HepG2 (cell line): ENCODE results near the gene CCNG1. TPM values are rescaled to one million over a fixed set of nuclear protein-coding genes. Genes with fewer than 3 reads are reported as not detected.

ENCODE experiments used
- BHLHE40 ChIP-seq: IDR thresholded peaks from 2 replicates; pipeline ENCODE4 v1.6.1; 2011; ENCODE audit warnings: low read length, improper control_type of control experiment
- MED1 ChIP-seq: sonication (generic); formaldehyde crosslinking; IDR thresholded peaks from 2 replicates; pipeline ENCODE4 v1.4.0; 2020; ENCODE audit warnings: missing genetic modification reagents
- MIER3 ChIP-seq: IDR thresholded peaks from 2 replicates; pipeline ENCODE4 v1.6.1; 2016; ENCODE audit warnings: missing compliant biosample characterization, borderline replicate concordance
- MXI1 ChIP-seq: IDR thresholded peaks from 3 replicates; pipeline ENCODE4 v1.6.1; 2012; ENCODE audit warnings: low read depth, low read length, inconsistent platforms, borderline replicate concordance
- RFXAP ChIP-seq: sonication (generic); formaldehyde crosslinking; IDR thresholded peaks from 2 replicates; pipeline ENCODE4 v1.4.0; 2020; ENCODE audit warnings: missing genetic modification reagents, borderline replicate concordance
- TGIF2 ChIP-seq: IDR thresholded peaks from 2 replicates; pipeline ENCODE4 v1.6.1; 2016; ENCODE audit warnings: control low read depth, missing compliant biosample characterization
- XBP1 ChIP-seq: sonication (generic); formaldehyde crosslinking; IDR thresholded peaks from 2 replicates; pipeline ENCODE4 v1.5.0; 2020; ENCODE audit warnings: missing genetic modification reagents
- ZFAT ChIP-seq: sonication (generic); formaldehyde crosslinking; conservative IDR thresholded peaks from 2 replicates; pipeline ENCODE4 v1.8.1; 2023; ENCODE audit warnings: missing genetic modification reagents, inconsistent platforms
- ZNF224 ChIP-seq: sonication (generic); formaldehyde crosslinking; IDR thresholded peaks from 2 replicates; pipeline ENCODE4 v1.5.0; 2020; ENCODE audit warnings: mild to moderate bottlenecking, missing genetic modification reagents
- ZNF317 ChIP-seq: sonication (generic); formaldehyde crosslinking; IDR thresholded peaks from 2 replicates; pipeline ENCODE4 v1.5.0; 2020; ENCODE audit warnings: mild to moderate bottlenecking, missing genetic modification reagents
- ZNF484 ChIP-seq: sonication (generic); formaldehyde crosslinking; IDR thresholded peaks from 2 replicates; pipeline ENCODE4 v1.5.1; 2020; ENCODE audit warnings: mild to moderate bottlenecking, low read depth, missing genetic modification reagents, borderline replicate concordance
- ZNF552 ChIP-seq: sonication (generic); formaldehyde crosslinking; IDR thresholded peaks from 2 replicates; pipeline ENCODE4 v1.9.0; 2022; ENCODE audit warnings: missing genetic modification reagents, mild to moderate bottlenecking, borderline replicate concordance
- ZNF790 ChIP-seq: sonication (generic); formaldehyde crosslinking; IDR thresholded peaks from 2 replicates; pipeline ENCODE4 v1.8.0; 2022; ENCODE audit warnings: missing genetic modification reagents, mild to moderate bottlenecking, borderline replicate concordance
- ZNF879 ChIP-seq: sonication (generic); formaldehyde crosslinking; IDR thresholded peaks from 2 replicates; pipeline ENCODE4 v1.8.1; 2023; ENCODE audit warnings: missing genetic modification reagents
- polyA plus RNA-seq, 8 experiments: library from polyadenylated mRNA; depleted of rRNA in 3 of 8; stranded (reverse) in 7 of 8; unstranded in 1 of 8; fragments of >200 nt; fragmentation: Illumina TruSeq in 4 of 8; extraction: Trizol in 4 of 8; gene quantifications; 2 replicates each; pipeline versions ENCODE4 v1.2.1 to v1.2.3, GENCODE V29; 2011 to 2016; ENCODE audit warnings: low read depth in 4 of 8, missing spikeins in 1 of 8, mixed read lengths in 1 of 8; ENCODE audit not compliant: insufficient read depth in 1 of 8
- total RNA-seq, 5 experiments: library from RNA; depleted of rRNA; stranded (reverse); fragments of >200 nt; fragmentation: Illumina TruSeq; extraction: Trizol; gene quantifications; 2 replicates each; pipeline ENCODE4 v1.2.3, GENCODE V29; 2016; ENCODE audit warnings: low read depth in 1 of 5
- TF ChIP-seq, protein P1 (sequence below): IDR thresholded peaks from 2 replicates; pipeline ENCODE4 v1.6.1; 2016; ENCODE audit warnings: low read depth, control low read depth
- TF ChIP-seq, protein P2 (sequence below): IDR thresholded peaks from 2 replicates; pipeline ENCODE4 v1.6.1; 2016
- TF ChIP-seq, protein P3 (sequence below): sonication (generic); formaldehyde crosslinking; conservative IDR thresholded peaks from 2 replicates; pipeline ENCODE4 v1.4.0; 2020; ENCODE audit warnings: missing genetic modification reagents
- TF ChIP-seq, protein P4 (sequence below): sonication (generic); formaldehyde crosslinking; IDR thresholded peaks from 2 replicates; pipeline ENCODE4 v1.4.0; 2020; ENCODE audit warnings: missing genetic modification reagents, mild to moderate bottlenecking, borderline replicate concordance
- TF ChIP-seq, protein P5 (sequence below): sonication (generic); formaldehyde crosslinking; IDR thresholded peaks from 2 replicates; pipeline ENCODE4 v1.4.0; 2020; ENCODE audit warnings: low read depth, missing genetic modification reagents
- TF ChIP-seq, protein P6 (sequence below): IDR thresholded peaks from 2 replicates; pipeline ENCODE4 v1.6.1; 2018; ENCODE audit warnings: missing genetic modification reagents

Gene CCNG1
- total and polyA plus RNA-seq, 2 of the 13 experiments (the other 11 are each of a cell fraction or from before 2014, with no cell fraction given): 181 to 353 TPM

DNA sequence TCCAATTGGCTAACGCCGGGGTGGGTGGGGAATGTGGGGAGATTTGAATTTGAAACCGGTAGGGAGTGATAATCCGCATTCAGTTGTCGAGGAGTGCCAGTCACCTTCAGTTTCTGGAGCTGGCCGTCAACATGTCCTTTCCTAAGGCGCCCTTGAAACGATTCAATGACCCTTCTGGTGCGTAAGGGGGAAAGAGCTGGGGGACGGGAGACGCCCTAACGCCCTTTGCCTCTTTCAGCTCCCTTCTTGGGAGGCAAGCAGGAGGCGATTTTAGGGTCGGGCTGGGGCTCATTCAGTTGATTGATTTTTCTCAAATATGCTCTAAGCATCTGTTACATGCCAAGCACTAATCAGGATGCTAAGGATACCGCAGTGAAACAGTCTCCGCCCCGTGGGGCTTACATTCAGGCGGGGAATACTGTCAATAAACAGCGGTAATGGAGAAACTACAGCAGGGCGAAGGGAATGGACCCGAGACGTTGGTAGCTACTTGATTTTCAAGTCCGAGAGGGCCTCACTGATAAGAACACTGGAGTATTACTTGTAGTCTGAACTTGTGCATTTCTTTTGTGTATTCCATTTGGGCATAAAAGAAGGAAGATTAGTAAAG is 23.3 kb downstream of the CCNG1 start, which contains the start of gene HMMR (continued):
- TF ChIP-seq, protein P1, sequence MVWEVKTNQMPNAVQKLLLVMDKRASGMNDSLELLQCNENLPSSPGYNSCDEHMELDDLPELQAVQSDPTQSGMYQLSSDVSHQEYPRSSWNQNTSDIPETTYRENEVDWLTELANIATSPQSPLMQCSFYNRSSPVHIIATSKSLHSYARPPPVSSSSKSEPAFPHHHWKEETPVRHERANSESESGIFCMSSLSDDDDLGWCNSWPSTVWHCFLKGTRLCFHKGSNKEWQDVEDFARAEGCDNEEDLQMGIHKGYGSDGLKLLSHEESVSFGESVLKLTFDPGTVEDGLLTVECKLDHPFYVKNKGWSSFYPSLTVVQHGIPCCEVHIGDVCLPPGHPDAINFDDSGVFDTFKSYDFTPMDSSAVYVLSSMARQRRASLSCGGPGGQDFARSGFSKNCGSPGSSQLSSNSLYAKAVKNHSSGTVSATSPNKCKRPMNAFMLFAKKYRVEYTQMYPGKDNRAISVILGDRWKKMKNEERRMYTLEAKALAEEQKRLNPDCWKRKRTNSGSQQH (CRISPR knock-in tag): peak; percentile 79
- TF ChIP-seq ZNF790 (CRISPR knock-in tag) (no peak), ZFAT (no peak), ZNF317 (CRISPR knock-in tag) (no peak), ZNF224 (CRISPR knock-in tag) (no peak), TGIF2 (CRISPR knock-in tag) (peak; percentile 35; the same call in 1 of the 2 replicates), RFXAP (CRISPR knock-in tag) (no peak), BHLHE40 (no peak), ZNF484 (CRISPR knock-in tag) (no peak), XBP1 (CRISPR knock-in tag) (no peak), ZNF879 (CRISPR knock-in tag) (no peak), MIER3 (CRISPR knock-in tag) (no peak), MED1 (CRISPR knock-in tag) (peak; percentile 35; the same call in 1 of the 2 replicates), MXI1 (peak; percentile 85; the same call in 2 of the 3 replicates), ZNF552 (CRISPR knock-in tag) (0 out of 2 replicates have a peak, but pooled peaks have one; percentile 32)
- TF ChIP-seq, protein P2, sequence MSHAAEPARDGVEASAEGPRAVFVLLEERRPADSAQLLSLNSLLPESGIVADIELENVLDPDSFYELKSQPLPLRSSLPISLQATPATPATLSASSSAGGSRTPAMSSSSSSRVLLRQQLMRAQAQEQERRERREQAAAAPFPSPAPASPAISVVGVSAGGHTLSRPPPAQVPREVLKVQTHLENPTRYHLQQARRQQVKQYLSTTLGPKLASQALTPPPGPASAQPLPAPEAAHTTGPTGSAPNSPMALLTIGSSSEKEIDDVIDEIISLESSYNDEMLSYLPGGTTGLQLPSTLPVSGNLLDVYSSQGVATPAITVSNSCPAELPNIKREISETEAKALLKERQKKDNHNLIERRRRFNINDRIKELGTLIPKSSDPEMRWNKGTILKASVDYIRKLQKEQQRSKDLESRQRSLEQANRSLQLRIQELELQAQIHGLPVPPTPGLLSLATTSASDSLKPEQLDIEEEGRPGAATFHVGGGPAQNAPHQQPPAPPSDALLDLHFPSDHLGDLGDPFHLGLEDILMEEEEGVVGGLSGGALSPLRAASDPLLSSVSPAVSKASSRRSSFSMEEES: no peak
- TF ChIP-seq, protein P3, sequence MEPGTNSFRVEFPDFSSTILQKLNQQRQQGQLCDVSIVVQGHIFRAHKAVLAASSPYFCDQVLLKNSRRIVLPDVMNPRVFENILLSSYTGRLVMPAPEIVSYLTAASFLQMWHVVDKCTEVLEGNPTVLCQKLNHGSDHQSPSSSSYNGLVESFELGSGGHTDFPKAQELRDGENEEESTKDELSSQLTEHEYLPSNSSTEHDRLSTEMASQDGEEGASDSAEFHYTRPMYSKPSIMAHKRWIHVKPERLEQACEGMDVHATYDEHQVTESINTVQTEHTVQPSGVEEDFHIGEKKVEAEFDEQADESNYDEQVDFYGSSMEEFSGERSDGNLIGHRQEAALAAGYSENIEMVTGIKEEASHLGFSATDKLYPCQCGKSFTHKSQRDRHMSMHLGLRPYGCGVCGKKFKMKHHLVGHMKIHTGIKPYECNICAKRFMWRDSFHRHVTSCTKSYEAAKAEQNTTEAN: no peak
- TF ChIP-seq, protein P4, sequence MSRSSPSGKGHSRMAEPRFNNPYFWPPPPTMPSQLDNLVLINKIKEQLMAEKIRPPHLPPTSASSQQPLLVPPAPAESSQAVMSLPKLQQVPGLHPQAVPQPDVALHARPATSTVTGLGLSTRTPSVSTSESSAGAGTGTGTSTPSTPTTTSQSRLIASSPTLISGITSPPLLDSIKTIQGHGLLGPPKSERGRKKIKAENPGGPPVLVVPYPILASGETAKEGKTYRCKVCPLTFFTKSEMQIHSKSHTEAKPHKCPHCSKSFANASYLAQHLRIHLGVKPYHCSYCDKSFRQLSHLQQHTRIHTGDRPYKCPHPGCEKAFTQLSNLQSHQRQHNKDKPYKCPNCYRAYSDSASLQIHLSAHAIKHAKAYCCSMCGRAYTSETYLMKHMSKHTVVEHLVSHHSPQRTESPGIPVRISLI (CRISPR knock-in tag): no peak
- TF ChIP-seq, protein P5, sequence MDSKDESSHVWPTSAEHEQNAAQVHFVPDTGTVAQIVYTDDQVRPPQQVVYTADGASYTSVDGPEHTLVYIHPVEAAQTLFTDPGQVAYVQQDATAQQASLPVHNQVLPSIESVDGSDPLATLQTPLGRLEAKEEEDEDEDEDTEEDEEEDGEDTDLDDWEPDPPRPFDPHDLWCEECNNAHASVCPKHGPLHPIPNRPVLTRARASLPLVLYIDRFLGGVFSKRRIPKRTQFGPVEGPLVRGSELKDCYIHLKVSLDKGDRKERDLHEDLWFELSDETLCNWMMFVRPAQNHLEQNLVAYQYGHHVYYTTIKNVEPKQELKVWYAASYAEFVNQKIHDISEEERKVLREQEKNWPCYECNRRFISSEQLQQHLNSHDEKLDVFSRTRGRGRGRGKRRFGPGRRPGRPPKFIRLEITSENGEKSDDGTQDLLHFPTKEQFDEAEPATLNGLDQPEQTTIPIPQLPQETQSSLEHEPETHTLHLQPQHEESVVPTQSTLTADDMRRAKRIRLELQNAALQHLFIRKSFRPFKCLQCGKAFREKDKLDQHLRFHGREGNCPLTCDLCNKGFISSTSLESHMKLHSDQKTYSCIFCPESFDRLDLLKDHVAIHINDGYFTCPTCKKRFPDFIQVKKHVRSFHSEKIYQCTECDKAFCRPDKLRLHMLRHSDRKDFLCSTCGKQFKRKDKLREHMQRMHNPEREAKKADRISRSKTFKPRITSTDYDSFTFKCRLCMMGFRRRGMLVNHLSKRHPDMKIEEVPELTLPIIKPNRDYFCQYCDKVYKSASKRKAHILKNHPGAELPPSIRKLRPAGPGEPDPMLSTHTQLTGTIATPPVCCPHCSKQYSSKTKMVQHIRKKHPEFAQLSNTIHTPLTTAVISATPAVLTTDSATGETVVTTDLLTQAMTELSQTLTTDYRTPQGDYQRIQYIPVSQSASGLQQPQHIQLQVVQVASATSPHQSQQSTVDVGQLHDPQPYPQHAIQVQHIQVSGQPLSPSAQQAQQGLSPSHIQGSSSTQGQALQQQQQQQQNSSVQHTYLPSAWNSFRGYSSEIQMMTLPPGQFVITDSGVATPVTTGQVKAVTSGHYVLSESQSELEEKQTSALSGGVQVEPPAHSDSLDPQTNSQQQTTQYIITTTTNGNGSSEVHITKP (CRISPR knock-in tag): no peak
- TF ChIP-seq, protein P6, sequence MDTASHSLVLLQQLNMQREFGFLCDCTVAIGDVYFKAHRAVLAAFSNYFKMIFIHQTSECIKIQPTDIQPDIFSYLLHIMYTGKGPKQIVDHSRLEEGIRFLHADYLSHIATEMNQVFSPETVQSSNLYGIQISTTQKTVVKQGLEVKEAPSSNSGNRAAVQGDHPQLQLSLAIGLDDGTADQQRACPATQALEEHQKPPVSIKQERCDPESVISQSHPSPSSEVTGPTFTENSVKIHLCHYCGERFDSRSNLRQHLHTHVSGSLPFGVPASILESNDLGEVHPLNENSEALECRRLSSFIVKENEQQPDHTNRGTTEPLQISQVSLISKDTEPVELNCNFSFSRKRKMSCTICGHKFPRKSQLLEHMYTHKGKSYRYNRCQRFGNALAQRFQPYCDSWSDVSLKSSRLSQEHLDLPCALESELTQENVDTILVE (CRISPR knock-in tag): no peak
